Vagina (tissue), 2 donors: Measurements from ENCODE around the gene WNK3. TPM values are rescaled to one million over a fixed set of nuclear protein-coding genes. Genes with fewer than 3 reads are reported as not detected.

Experiments used
- DNase-seq, 2 donors: peaks; one replicate each; pipeline ENCODE4 v3.0.0-alpha.2; 2017; ENCODE audit errors: extremely low spot score in 2 of 2
- H3K27ac ChIP-seq: fragments of 200-600 bp; sonication (generic); one replicate; pipeline ENCODE4 v1.5.1; 2019
- H3K27me3 ChIP-seq: fragments of 200-600 bp; sonication (generic); one replicate; pipeline ENCODE4 v1.5.1; 2019
- H3K36me3 ChIP-seq, 2 donors: fragments of 200-600 bp; sonication (generic); one replicate each; pipeline ENCODE4 v1.5.1; 2017 to 2019
- H3K4me1 ChIP-seq: fragments of 200-600 bp; sonication (generic); one replicate; pipeline ENCODE4 v1.5.1; 2019
- H3K4me3 ChIP-seq, 2 donors: fragments of 200-600 bp; sonication (generic); 1 replicate in 1 of 2; 2 replicates in 1 of 2; pipeline ENCODE4 v1.5.1; 2016 to 2019
- H3K9me3 ChIP-seq: fragments of 200-600 bp; sonication (generic); one replicate; pipeline ENCODE4 v1.5.1; 2019
- POLR2A ChIP-seq, 2 donors: fragments of 450-650 bp; IDR thresholded peaks; one replicate each; pipeline ENCODE4 v1.6.1; 2017; ENCODE audit warnings: antibody characterized with exemption in 2 of 2, mild to moderate bottlenecking in 2 of 2, moderate library complexity in 2 of 2
- POLR2AphosphoS5 ChIP-seq, 2 donors: sonication (generic); formaldehyde crosslinking; IDR thresholded peaks; one replicate each; pipeline ENCODE4 v1.9.0; 2017; ENCODE audit warnings: antibody characterized with exemption in 2 of 2, mild to moderate bottlenecking in 2 of 2, low read depth in 1 of 2; ENCODE audit not compliant: insufficient read depth in 1 of 2
- intact Hi-C: fragments of 100-400 bp; cut with DNase I; formaldehyde crosslinking; loops from one replicate; pipeline ENCODE4 v1.15.1; 2023
- total RNA-seq: library from RNA; depleted of rRNA; stranded (reverse); fragments of >200 nt; gene quantifications from one replicate; pipeline ENCODE4 v1.2.3, GENCODE V29; 2016
- TF ChIP-seq, protein P1 (sequence below), 3 experiments: fragments of 450-650 bp in 2 of 3; fragments of 200-600 bp in 1 of 3; sonication (generic) in 1 of 3; IDR thresholded peaks; one replicate each; pipeline ENCODE4 v1.5.1; 2017 to 2019; ENCODE audit warnings: antibody characterized with exemption in 3 of 3, mild to moderate bottlenecking in 2 of 3, moderate library complexity in 2 of 3

The WNK3 gene
- total RNA-seq, 1 donor from 2014 or later: 2.0 TPM

DNA sequence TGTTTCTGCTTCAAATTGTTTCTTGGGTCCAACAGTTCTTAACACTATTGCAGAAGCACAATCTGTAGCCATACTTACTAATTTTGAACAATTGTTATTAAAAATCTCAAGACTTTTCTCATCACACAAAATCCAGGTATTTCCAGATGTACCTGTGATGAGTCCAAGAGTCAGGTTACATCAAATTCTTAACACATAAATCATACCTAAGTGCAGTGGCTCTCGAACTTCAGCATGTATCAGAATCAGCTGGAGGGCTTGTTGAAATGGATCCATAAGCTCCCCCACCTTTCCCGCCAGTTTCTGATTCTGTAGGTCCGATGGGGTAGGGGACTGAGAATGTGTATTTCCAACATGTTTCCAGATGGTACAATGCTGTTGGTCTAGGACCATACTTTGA lies 185.4 kb downstream of the WNK3 start:
- Histone ChIP-seq H3K4me1 (peaks cover 4% of the 10 kb centered on the region), H3K4me3 (no peak overlapping the region), H3K36me3 (no peaks in the 10 kb centered on the region), H3K27me3 (no peaks in the 10 kb centered on the region), H3K9me3 (no peaks in the 10 kb centered on the region), H3K27ac (no peak overlapping the region)
- DNase-seq: no peak
- intact Hi-C loops: no loop called here
- TF ChIP-seq POLR2A (IDR thresholded peaks at IDR 0.05) (no peak), POLR2AphosphoS5 (IDR thresholded peaks at IDR 0.05; ENCODE audit: insufficient read depth in 1 of 2, low read depth in 1 of 2) (no peak)
- TF ChIP-seq, protein P1, sequence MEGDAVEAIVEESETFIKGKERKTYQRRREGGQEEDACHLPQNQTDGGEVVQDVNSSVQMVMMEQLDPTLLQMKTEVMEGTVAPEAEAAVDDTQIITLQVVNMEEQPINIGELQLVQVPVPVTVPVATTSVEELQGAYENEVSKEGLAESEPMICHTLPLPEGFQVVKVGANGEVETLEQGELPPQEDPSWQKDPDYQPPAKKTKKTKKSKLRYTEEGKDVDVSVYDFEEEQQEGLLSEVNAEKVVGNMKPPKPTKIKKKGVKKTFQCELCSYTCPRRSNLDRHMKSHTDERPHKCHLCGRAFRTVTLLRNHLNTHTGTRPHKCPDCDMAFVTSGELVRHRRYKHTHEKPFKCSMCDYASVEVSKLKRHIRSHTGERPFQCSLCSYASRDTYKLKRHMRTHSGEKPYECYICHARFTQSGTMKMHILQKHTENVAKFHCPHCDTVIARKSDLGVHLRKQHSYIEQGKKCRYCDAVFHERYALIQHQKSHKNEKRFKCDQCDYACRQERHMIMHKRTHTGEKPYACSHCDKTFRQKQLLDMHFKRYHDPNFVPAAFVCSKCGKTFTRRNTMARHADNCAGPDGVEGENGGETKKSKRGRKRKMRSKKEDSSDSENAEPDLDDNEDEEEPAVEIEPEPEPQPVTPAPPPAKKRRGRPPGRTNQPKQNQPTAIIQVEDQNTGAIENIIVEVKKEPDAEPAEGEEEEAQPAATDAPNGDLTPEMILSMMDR (IDR thresholded peaks at IDR 0.05): no peak

DNA sequence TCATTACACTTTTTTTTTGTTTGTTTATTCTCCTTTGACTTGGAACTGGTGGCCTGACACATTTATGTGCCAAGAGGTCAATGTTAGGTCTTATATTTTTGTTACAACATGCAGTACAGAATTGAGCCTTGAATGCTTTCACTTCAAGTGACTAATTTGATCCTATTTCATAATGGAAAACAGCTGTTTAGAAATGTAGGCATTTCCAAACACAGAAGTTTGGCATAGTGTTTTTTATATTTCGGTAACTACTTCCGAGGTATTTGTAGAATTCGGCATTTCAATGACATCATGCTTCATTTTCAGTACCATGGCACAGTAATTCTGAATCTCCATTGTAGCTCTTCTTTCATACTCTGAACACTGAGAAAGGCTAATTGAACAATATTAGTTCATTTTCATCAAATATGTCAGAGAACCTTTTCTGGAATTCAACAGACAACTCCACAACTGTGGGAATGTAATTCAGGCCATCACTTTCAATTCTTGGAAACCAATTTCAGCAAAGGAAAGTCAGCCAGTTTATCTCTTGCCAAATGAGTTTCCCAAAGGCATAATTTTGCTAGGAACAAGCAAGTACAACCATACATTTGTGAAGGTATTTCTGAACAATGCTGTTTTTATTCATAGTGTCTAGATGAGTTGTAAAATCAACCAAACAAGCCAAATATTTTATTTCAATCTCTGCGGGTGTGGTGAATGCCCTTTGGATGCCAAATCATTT lies 186.2 kb downstream of the WNK3 start:
- intact Hi-C loops: no loop called here

GRCh38 chrX:54171091-54171490 lies 186.8 kb downstream of the WNK3 start:
- Histone ChIP-seq H3K4me1 (no peaks in the 10 kb centered on the region), H3K4me3 (no peak overlapping the region), H3K27ac (no peak overlapping the region), H3K9me3 (no peaks in the 10 kb centered on the region), H3K27me3 (no peaks in the 10 kb centered on the region), H3K36me3 (no peaks in the 10 kb centered on the region)
- TF ChIP-seq, protein P1 (IDR thresholded peaks at IDR 0.05): no peak
- no peak for TF ChIP-seq POLR2AphosphoS5 (IDR thresholded peaks at IDR 0.05; ENCODE audit: insufficient read depth in 1 of 2, low read depth in 1 of 2)
- no peak for TF ChIP-seq POLR2A (IDR thresholded peaks at IDR 0.05)
- intact Hi-C loops: no loop called here
- DNase-seq: no peak

More for the DNA sequence above, 186.2 kb downstream of the WNK3 start:
- no peak for DNase-seq
- H3K36me3 ChIP-seq: no peaks in the 10 kb centered on the region
- H3K27me3 ChIP-seq: no peaks in the 10 kb centered on the region
- TF ChIP-seq POLR2AphosphoS5 (IDR thresholded peaks at IDR 0.05; ENCODE audit: insufficient read depth in 1 of 2, low read depth in 1 of 2) (no peak), POLR2A (IDR thresholded peaks at IDR 0.05) (no peak)
- TF ChIP-seq, protein P1 (IDR thresholded peaks at IDR 0.05): no peak
- no peak overlapping the region for H3K4me3 ChIP-seq
- no peaks in the 10 kb centered on the region for H3K4me1 ChIP-seq
- H3K9me3 ChIP-seq: no peaks in the 10 kb centered on the region
- H3K27ac ChIP-seq: no peak overlapping the region

- Histone ChIP-seq H3K27ac (no peak overlapping the region), H3K4me3 (no peak overlapping the region), H3K4me1 (no peaks in the 10 kb centered on the region), H3K27me3 (no peaks in the 10 kb centered on the region), H3K36me3 (no peaks in the 10 kb centered on the region), H3K9me3 (no peaks in the 10 kb centered on the region)
- TF ChIP-seq POLR2AphosphoS5 (IDR thresholded peaks at IDR 0.05; ENCODE audit: insufficient read depth in 1 of 2, low read depth in 1 of 2) (no peak), POLR2A (IDR thresholded peaks at IDR 0.05) (no peak)
- TF ChIP-seq, protein P1 (IDR thresholded peaks at IDR 0.05): no peak
- DNase-seq: no peak
- intact Hi-C loops: no loop called here
These were observed 190.9 kb downstream of the WNK3 start for GRCh38 chrX:54166915-54167314.

- Histone ChIP-seq H3K27ac (no peak overlapping the region), H3K27me3 (no peaks in the 10 kb centered on the region), H3K36me3 (no peaks in the 10 kb centered on the region), H3K4me1 (no peaks in the 10 kb centered on the region), H3K9me3 (no peaks in the 10 kb centered on the region), H3K4me3 (no peak overlapping the region)
- no peak for TF ChIP-seq POLR2AphosphoS5 (IDR thresholded peaks at IDR 0.05; ENCODE audit: insufficient read depth in 1 of 2, low read depth in 1 of 2)
- no peak for TF ChIP-seq POLR2A (IDR thresholded peaks at IDR 0.05)
- TF ChIP-seq, protein P1 (IDR thresholded peaks at IDR 0.05): no peak
- DNase-seq: no peak
- intact Hi-C loops: no loop called here
These were observed 200.3 kb downstream of the WNK3 start for GRCh38 chrX:54157561-54157960.
